VCaP (cell line): ENCODE results near the gene UIMC1.

Experiments
- H3K27ac ChIP-seq: fragments of 450-650 bp; 2 replicates; pipeline ENCODE4 v1.5.1; 2017
- TF ChIP-seq, protein P1 (sequence below): fragments of 450-650 bp; conservative IDR thresholded peaks from 2 replicates; pipeline ENCODE4 v1.5.1; 2017; ENCODE audit warnings: mild to moderate bottlenecking, moderate library complexity

The UIMC1 gene

DNA sequence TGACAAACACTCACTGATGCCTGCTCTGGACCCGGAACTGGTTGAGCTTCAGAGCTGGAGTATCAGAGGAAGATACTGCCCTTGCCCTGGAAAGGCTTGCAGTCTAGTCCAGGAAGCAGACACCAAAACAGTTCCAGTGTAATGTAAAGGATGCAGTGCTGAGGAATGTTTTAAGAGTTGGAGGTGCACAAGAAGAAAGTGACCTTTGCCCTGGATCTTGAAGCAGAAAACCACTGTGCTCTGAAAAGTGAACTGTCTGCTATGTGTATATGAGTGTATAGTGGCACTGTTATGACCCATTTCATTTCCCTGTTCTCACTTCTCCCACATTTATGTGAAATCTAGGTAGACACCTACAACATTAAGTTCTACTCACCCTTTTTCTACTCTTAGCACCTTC, 18.0 kb upstream of the UIMC1 start:
- TF ChIP-seq, protein P1, sequence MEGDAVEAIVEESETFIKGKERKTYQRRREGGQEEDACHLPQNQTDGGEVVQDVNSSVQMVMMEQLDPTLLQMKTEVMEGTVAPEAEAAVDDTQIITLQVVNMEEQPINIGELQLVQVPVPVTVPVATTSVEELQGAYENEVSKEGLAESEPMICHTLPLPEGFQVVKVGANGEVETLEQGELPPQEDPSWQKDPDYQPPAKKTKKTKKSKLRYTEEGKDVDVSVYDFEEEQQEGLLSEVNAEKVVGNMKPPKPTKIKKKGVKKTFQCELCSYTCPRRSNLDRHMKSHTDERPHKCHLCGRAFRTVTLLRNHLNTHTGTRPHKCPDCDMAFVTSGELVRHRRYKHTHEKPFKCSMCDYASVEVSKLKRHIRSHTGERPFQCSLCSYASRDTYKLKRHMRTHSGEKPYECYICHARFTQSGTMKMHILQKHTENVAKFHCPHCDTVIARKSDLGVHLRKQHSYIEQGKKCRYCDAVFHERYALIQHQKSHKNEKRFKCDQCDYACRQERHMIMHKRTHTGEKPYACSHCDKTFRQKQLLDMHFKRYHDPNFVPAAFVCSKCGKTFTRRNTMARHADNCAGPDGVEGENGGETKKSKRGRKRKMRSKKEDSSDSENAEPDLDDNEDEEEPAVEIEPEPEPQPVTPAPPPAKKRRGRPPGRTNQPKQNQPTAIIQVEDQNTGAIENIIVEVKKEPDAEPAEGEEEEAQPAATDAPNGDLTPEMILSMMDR, result no peak
- H3K27ac ChIP-seq, result no peak overlapping the region

DNA sequence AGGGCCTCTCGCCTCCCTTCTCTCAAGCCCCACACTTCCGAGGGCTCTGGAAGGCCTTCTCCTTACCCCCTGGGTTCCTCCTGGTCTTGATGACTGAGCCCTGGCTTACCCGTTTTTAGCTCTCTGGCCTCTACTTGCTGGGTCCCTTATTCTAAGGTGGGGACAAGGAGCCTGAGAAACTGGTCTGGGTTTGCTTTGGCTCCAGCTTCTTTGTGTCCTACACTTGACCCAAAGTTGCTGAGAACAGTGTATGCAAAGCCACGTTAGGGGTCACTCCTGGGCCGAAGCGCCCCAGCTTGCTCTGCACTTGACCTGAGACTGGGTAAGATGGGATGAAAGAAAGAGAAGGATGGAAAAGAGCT, 16.7 kb upstream of the UIMC1 start:
- peak overlapping the region; percentile 88 for H3K27ac ChIP-seq
- TF ChIP-seq, protein P1, result no peak

DNA sequence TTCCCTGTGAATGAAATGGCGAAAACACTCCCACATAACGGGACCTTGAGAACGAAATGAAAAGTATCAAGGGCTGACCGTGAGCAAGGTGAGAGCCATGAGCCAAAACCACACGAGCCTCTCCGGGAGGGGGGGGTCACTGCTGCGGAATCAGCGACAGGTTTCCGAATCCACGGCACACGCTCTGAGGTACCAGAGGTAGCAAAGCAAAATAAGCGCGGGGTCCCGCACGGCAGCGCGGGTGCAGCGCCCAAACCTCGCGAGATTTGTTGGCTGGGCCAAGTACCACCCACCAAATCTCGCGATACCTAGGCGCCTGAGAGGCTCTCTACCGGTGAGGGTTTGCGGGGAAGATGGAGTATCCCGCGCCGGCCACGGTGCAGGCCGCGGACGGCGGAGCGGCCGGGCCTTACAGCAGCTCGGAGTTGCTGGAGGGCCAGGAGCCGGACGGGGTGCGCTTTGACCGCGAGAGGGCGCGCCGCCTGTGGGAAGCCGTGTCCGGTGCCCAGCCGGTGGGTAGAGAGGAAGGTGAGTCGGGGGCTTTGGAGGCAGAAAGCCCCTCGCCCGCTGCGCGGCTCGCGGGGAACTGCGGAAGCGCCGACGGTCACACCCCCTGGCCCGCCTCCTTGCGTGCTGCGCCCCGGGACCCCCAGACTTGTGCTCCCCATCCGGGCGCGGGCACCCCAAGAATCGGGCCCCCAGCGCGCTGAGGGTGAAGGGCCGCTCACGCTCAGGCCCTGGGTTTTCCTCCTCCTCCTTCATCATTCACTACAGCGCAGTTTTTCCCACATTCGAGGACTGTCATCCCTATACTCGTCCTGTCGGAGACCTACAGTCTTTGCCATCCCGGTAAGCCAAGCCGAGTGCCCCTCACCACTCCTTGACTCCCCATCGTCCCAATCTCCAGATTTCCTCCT, 16.1 kb upstream of the UIMC1 start, which contains the start of gene ZNF346:
ZNF346 (plus strand) TSS at position 311 of the 917 bp plus-strand sequence; CDS start at position 354, 43 bp downstream.
- TF ChIP-seq, protein P1, result peak; percentile 81
- H3K27ac ChIP-seq, result peak within 1 kb of the TSS; percentile 88

- TF ChIP-seq, protein P1, result no peak
- no peak overlapping the region for H3K27ac ChIP-seq
Observed at GRCh38 chr5:177020033-177020432, 13.5 kb upstream of the UIMC1 start.

DNA sequence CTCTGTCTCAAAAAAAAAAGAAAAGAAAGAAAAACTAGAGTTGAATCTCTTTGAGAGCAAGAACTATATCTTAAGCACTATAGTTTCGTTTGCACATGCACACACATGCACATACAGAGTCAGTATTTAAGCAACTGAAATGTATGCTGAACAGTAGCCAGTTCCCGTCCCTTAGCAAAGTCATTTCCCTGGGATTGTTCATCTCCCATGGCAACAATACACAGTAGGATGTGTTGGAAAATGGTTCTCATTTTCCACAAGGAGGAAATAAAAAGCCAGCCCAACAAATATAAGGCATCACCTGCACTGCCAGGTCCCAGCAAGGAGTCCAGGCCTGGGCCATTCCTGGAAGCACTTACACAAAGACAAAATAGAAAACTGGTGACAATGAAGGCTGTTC, 11.8 kb upstream of the UIMC1 start:
- no peak overlapping the region for H3K27ac ChIP-seq

GRCh38 chr5:177015156-177015555, 8.6 kb upstream of the UIMC1 start:
- TF ChIP-seq, protein P1, result no peak

More for the DNA sequence above, 11.8 kb upstream of the UIMC1 start:
- TF ChIP-seq, protein P1, result no peak

GRCh38 chr5:177010153-177010552, 3.6 kb upstream of the UIMC1 start:
- H3K27ac ChIP-seq, result no peak overlapping the region
- TF ChIP-seq, protein P1, result no peak

More at GRCh38 chr5:177015156-177015555, 8.6 kb upstream of the UIMC1 start:
- no peak overlapping the region for H3K27ac ChIP-seq
